ENCODE results near the gene MET. TPM values are rescaled to one million over a fixed set of nuclear protein-coding genes. Genes with fewer than 3 reads are reported as not detected.
A peak's percentile ranks its signal among the peaks of the same experiment; 100 is the strongest.

MET gene
- total and polyA plus RNA-seq, 2 of the 13 experiments (the other 11 are each of a cell fraction or from before 2014, with no cell fraction given) = 21.8 to 31.5 TPM

- TF ChIP-seq DMTF1 (CRISPR knock-in tag; IDR thresholded peaks at IDR 0.05) = no peak
- peak; percentile 98 for TF ChIP-seq HNF4G (IDR thresholded peaks at IDR 0.05; ENCODE audit: borderline replicate concordance, low read depth, low read length)
- TF ChIP-seq HNF4G (CRISPR knock-in tag; IDR thresholded peaks at IDR 0.05; ENCODE audit: borderline replicate concordance, low read depth) = peak; percentile 52; the same call in 1 of the 2 replicates
- TF ChIP-seq RNF2 (conservative IDR thresholded peaks at IDR 0.05; ENCODE audit: low read depth) = no peak
- no peak; the same call in 1 of the 2 replicates for TF ChIP-seq ZFX (CRISPR knock-in tag; IDR thresholded peaks at IDR 0.05; ENCODE audit: low read depth)
- no peak for TF ChIP-seq RELA (CRISPR knock-in tag; IDR thresholded peaks at IDR 0.05)
- TF ChIP-seq ZMYM3 (CRISPR knock-in tag; IDR thresholded peaks at IDR 0.05) = no peak
- TF ChIP-seq GZF1 (CRISPR knock-in tag; IDR thresholded peaks at IDR 0.05) = no peak
- peak; percentile 86 for TF ChIP-seq TBX2 (CRISPR knock-in tag; IDR thresholded peaks at IDR 0.05; ENCODE audit: borderline replicate concordance)
- no peak for TF ChIP-seq KMT2B (CRISPR knock-in tag; IDR thresholded peaks at IDR 0.05)
- TF ChIP-seq, protein P1, sequence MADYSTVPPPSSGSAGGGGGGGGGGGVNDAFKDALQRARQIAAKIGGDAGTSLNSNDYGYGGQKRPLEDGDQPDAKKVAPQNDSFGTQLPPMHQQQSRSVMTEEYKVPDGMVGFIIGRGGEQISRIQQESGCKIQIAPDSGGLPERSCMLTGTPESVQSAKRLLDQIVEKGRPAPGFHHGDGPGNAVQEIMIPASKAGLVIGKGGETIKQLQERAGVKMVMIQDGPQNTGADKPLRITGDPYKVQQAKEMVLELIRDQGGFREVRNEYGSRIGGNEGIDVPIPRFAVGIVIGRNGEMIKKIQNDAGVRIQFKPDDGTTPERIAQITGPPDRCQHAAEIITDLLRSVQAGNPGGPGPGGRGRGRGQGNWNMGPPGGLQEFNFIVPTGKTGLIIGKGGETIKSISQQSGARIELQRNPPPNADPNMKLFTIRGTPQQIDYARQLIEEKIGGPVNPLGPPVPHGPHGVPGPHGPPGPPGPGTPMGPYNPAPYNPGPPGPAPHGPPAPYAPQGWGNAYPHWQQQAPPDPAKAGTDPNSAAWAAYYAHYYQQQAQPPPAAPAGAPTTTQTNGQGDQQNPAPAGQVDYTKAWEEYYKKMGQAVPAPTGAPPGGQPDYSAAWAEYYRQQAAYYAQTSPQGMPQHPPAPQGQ (CRISPR knock-in tag; IDR thresholded peaks at IDR 0.05; ENCODE audit: borderline replicate concordance) = no peak
- TF ChIP-seq ZFP1 (CRISPR knock-in tag; IDR thresholded peaks at IDR 0.05) = no peak
- TF ChIP-seq, protein P2, sequence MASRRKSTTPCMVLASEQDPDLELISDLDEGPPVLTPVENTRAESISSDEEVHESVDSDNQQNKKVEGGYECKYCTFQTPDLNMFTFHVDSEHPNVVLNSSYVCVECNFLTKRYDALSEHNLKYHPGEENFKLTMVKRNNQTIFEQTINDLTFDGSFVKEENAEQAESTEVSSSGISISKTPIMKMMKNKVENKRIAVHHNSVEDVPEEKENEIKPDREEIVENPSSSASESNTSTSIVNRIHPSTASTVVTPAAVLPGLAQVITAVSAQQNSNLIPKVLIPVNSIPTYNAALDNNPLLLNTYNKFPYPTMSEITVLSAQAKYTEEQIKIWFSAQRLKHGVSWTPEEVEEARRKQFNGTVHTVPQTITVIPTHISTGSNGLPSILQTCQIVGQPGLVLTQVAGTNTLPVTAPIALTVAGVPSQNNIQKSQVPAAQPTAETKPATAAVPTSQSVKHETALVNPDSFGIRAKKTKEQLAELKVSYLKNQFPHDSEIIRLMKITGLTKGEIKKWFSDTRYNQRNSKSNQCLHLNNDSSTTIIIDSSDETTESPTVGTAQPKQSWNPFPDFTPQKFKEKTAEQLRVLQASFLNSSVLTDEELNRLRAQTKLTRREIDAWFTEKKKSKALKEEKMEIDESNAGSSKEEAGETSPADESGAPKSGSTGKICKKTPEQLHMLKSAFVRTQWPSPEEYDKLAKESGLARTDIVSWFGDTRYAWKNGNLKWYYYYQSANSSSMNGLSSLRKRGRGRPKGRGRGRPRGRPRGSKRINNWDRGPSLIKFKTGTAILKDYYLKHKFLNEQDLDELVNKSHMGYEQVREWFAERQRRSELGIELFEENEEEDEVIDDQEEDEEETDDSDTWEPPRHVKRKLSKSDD (CRISPR knock-in tag; IDR thresholded peaks at IDR 0.05; ENCODE audit: low read depth) = no peak
- TF ChIP-seq FOXK1 (CRISPR knock-in tag; IDR thresholded peaks at IDR 0.05; ENCODE audit: borderline replicate concordance, low read depth) = no peak
- peak; percentile 83 for TF ChIP-seq MED1 (CRISPR knock-in tag; IDR thresholded peaks at IDR 0.05)
- no peak for TF ChIP-seq KDM2A (CRISPR knock-in tag; IDR thresholded peaks at IDR 0.05; ENCODE audit: borderline replicate concordance, low read depth)
- no peak for TF ChIP-seq SRSF1 (optimal IDR thresholded peaks at IDR 0.05; ENCODE audit: low read depth, low read length)
- TF ChIP-seq ZNF232 (CRISPR knock-in tag; IDR thresholded peaks at IDR 0.05; ENCODE audit: borderline replicate concordance) = no peak
- no peak for TF ChIP-seq MAZ (IDR thresholded peaks at IDR 0.05; ENCODE audit: borderline replicate concordance, low read depth, low read length)
- TF ChIP-seq MAZ (CRISPR knock-in tag; IDR thresholded peaks at IDR 0.05; ENCODE audit: low read depth) = peak; percentile 59; the same call in 1 of the 2 replicates
- 0 out of 2 replicates have a peak, but pooled peaks have one; percentile 32 for TF ChIP-seq MEIS1 (CRISPR knock-in tag; IDR thresholded peaks at IDR 0.05; ENCODE audit: borderline replicate concordance)
These were observed 138.5 kb downstream of the MET start (continued) for GRCh38 chr7:116810267-116811116.

Measured in HepG2 (cell line).